ENCODE data around the gene ABLIM1. TPM values are rescaled to one million over a fixed set of nuclear protein-coding genes. Genes with fewer than 3 reads are reported as not detected.

Gene ABLIM1
- total RNA-seq, 4 donors from 2014 or later = 152 to 373 (median 209) TPM

GRCh38 chr10:114444819-114445218, 213.3 kb downstream of the ABLIM1 start:
- H3K36me3 ChIP-seq = peaks cover 0 to 58% (median 8%) of the 10 kb centered on the region in 3 donors

GRCh38 chr10:114442091-114442630, 215.9 kb downstream of the ABLIM1 start:
- H3K27ac ChIP-seq = no peak overlapping the region
- no peak for DNase-seq (ENCODE audit: low spot score in 2 of 2)
- 71 to 95% methylated on average over 4 of the region's 4 CpGs for WGBS, 2 donors
- H3K4me1 ChIP-seq = no peaks in the 10 kb centered on the region
- H3K27me3 ChIP-seq = no peaks in the 10 kb centered on the region
- H3K36me3 ChIP-seq = peaks cover 0 to 70% (median 8%) of the 10 kb centered on the region in 3 donors
- no peaks in the 10 kb centered on the region for H3K9me3 ChIP-seq
- TF ChIP-seq EP300 (IDR thresholded peaks at IDR 0.05) (no peak), POLR2A (IDR thresholded peaks at IDR 0.05) (no peak), CTCF (IDR thresholded peaks at IDR 0.05) (no peak)
- H3K4me3 ChIP-seq = no peak overlapping the region

More at GRCh38 chr10:114444819-114445218, 213.3 kb downstream of the ABLIM1 start:
- no peak overlapping the region for H3K27ac ChIP-seq
- no peak for DNase-seq (ENCODE audit: low spot score in 2 of 2)
- no peak for TF ChIP-seq CTCF (IDR thresholded peaks at IDR 0.05)
- no peak for TF ChIP-seq EP300 (IDR thresholded peaks at IDR 0.05)
- TF ChIP-seq POLR2A (IDR thresholded peaks at IDR 0.05) = no peak
- H3K9me3 ChIP-seq = no peaks in the 10 kb centered on the region
- H3K4me1 ChIP-seq = no peaks in the 10 kb centered on the region
- H3K4me3 ChIP-seq = no peak overlapping the region
- H3K27me3 ChIP-seq = no peaks in the 10 kb centered on the region

- 74 to 86% methylated on average over 1 of the region's 1 CpG for WGBS, 2 donors
- Histone ChIP-seq H3K4me1 (no peaks in the 10 kb centered on the region), H3K9me3 (no peaks in the 10 kb centered on the region), H3K27me3 (no peaks in the 10 kb centered on the region), H3K4me3 (no peak overlapping the region), H3K27ac (no peak overlapping the region), H3K36me3 (peaks cover 0 to 81% (median 8%) of the 10 kb centered on the region in 3 donors)
- no peak for DNase-seq (ENCODE audit: low spot score in 2 of 2)
- TF ChIP-seq CTCF (IDR thresholded peaks at IDR 0.05) = no peak
- no peak for TF ChIP-seq EP300 (IDR thresholded peaks at IDR 0.05)
- no peak for TF ChIP-seq POLR2A (IDR thresholded peaks at IDR 0.05)
These were observed 217.0 kb downstream of the ABLIM1 start for GRCh38 chr10:114441107-114441506.

- Histone ChIP-seq H3K27ac (no peak overlapping the region), H3K36me3 (peaks cover 0 to 79% (median 8%) of the 10 kb centered on the region in 3 donors), H3K9me3 (no peaks in the 10 kb centered on the region), H3K4me3 (no peak overlapping the region), H3K27me3 (no peaks in the 10 kb centered on the region), H3K4me1 (peaks cover 0 to 4% (median 0%) of the 10 kb centered on the region in 4 donors)
- WGBS, 2 donors = 78 to 81% methylated on average over 9 of the region's 9 CpGs
- TF ChIP-seq POLR2A (IDR thresholded peaks at IDR 0.05) (no peak), CTCF (IDR thresholded peaks at IDR 0.05) (peak; percentile 25 to 51 (median 31))
- DNase-seq (ENCODE audit: low spot score in 2 of 2) = no peak
These were observed 220.4 kb downstream of the ABLIM1 start for GRCh38 chr10:114437473-114438292.

- TF ChIP-seq EP300 (IDR thresholded peaks at IDR 0.05) (no peak), POLR2A (IDR thresholded peaks at IDR 0.05) (no peak), CTCF (IDR thresholded peaks at IDR 0.05) (no peak)
- WGBS, 2 donors = 73 to 75% methylated on average over 2 of the region's 2 CpGs
These were observed 221.1 kb downstream of the ABLIM1 start for GRCh38 chr10:114436941-114437340.

More at GRCh38 chr10:114436941-114437340, 221.1 kb downstream of the ABLIM1 start:
- no peaks in the 10 kb centered on the region for H3K27me3 ChIP-seq
- H3K4me3 ChIP-seq = no peak overlapping the region
- peaks cover 0 to 4% (median 0%) of the 10 kb centered on the region in 4 donors for H3K4me1 ChIP-seq
- no peak for DNase-seq (ENCODE audit: low spot score in 2 of 2)
- H3K27ac ChIP-seq = no peak overlapping the region
- peaks cover 0 to 72% (median 8%) of the 10 kb centered on the region in 3 donors for H3K36me3 ChIP-seq
- no peaks in the 10 kb centered on the region for H3K9me3 ChIP-seq
